Measurements from ENCODE around the gene HS6ST2. TPM values are rescaled to one million over a fixed set of nuclear protein-coding genes. Genes with fewer than 3 reads are reported as not detected.
A peak's percentile ranks its signal among the peaks of the same experiment; 100 is the strongest.

HS6ST2 gene
- total and polyA plus RNA-seq, 4 experiments from 2014 or later = not detected

DNA sequence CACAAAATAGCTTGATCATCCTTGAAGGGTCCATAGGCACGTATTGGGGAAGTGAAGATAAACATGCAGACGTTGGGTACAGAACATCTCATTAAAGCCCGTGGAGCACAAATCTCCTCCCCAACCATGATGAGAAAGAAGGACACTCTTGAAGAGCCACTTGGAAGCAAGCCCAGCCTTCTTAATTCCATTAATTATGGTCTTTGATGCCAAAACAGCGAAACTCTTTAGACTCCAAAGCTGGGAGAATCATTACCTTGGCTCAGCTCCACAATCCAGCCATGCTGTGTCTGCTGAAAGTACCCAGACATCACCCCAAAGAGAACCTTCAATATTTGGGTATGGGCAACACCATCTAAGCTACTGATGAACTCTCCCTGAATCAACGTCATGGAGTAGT is 300.6 kb downstream of the HS6ST2 start:
- no peaks in the 10 kb centered on the region for H3K36me3 ChIP-seq (ENCODE audit: insufficient read depth, low read length)
- no peak overlapping the region for H3K27ac ChIP-seq (ENCODE audit: low read depth, low read length)
- no peaks in the 10 kb centered on the region for H3K4me1 Mint-ChIP-seq
- CTCF ChIA-PET (ENCODE audit: partially characterized antibody) = no interaction called here
- POLR2A ChIA-PET (ENCODE audit: partially characterized antibody) = no interaction called here
- H3K4me1 ChIP-seq (ENCODE audit: insufficient read depth, low read length) = no peaks in the 10 kb centered on the region
- no peak overlapping the region for H3K4me3 ChIP-seq (ENCODE audit: low read length in 2 of 2)
- intact Hi-C loops (cut with micrococcal nuclease) = no loop called here
- no peak overlapping the region for H3K27ac Mint-ChIP-seq
- no peaks in the 10 kb centered on the region for H3K9me3 Mint-ChIP-seq
- H3K9me3 ChIP-seq (ENCODE audit: control insufficient read depth in 1 of 2, low read length in 2 of 2) = no peaks in the 10 kb centered on the region
- no peak for DNase-seq
- H3K4me3 Mint-ChIP-seq = no peak overlapping the region
- no peaks in the 10 kb centered on the region for H3K27me3 ChIP-seq (ENCODE audit: insufficient read depth, low read length)
- peaks cover 0 to 5% of the 10 kb centered on the region in 2 donors for H3K27me3 Mint-ChIP-seq
- no peaks in the 10 kb centered on the region for H3K36me3 Mint-ChIP-seq

DNA sequence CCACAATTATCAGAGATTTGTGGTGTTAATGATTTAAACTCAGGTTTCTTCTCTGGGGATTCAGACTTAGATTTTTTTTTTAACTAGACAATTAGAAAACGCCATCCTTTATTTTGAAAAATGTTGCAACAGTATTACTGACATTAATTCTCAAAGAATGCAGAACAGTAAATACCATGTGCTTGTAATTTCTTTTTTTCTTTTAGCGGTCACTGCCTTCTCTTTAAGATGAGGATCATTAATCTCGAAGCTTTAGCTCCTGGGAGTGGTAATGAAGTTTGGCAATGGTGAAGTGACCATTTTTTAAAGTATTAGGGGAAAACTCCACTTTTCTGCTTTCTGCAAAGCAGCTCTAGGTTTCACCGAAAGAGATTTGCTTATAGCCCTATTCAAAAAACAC is 305.6 kb downstream of the HS6ST2 start:
- Mint-ChIP-seq H3K27me3 (peaks cover 0 to 2% of the 10 kb centered on the region in 2 donors), H3K4me1 (no peaks in the 10 kb centered on the region), H3K4me3 (no peak overlapping the region), H3K9me3 (no peaks in the 10 kb centered on the region), H3K36me3 (no peaks in the 10 kb centered on the region), H3K27ac (no peak overlapping the region)
- Histone ChIP-seq H3K27ac (ENCODE audit: low read depth, low read length) (no peak overlapping the region), H3K27me3 (ENCODE audit: insufficient read depth, low read length) (no peaks in the 10 kb centered on the region), H3K9me3 (ENCODE audit: control insufficient read depth in 1 of 2, low read length in 2 of 2) (no peaks in the 10 kb centered on the region), H3K4me3 (ENCODE audit: low read length in 2 of 2) (no peak overlapping the region), H3K36me3 (ENCODE audit: insufficient read depth, low read length) (no peaks in the 10 kb centered on the region), H3K4me1 (ENCODE audit: insufficient read depth, low read length) (no peaks in the 10 kb centered on the region)
- ChIA-PET CTCF (ENCODE audit: partially characterized antibody) (no interaction called here), POLR2A (ENCODE audit: partially characterized antibody) (no interaction called here)
- no peak for DNase-seq
- intact Hi-C loops (cut with micrococcal nuclease) = no loop called here

DNA sequence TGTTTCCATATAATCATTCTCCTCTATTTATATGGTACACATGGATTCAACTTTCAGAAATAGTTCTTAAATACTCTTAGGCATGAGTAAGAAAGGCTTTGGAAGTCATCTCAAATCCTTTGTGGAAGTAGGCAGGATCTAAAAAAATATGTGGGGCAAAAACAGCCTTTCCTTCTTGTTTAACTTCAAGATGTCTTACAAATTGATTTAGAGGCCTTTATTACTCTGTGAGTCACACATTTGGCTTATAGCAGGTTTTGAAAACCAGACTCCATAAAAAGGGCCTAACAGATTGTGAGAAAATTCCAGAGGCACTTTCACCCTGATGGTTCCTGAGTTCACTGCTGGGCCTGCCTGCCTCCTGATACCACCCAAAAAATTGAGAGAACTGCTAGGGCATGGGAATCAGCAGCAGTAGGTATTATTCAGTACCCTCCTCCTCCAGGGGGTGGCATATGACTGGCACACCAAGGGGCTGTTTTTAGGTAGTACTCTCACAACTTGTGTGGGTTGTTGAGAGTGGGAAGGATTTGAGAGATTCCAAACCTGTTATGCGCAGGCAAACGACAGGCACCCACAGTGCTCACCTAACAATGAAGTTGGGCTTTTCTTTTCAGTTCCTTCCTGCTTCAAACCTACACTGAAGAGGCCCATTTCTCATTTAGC is 306.9 kb downstream of the HS6ST2 start:
- POLR2A ChIA-PET (ENCODE audit: partially characterized antibody) = no interaction called here

DNA sequence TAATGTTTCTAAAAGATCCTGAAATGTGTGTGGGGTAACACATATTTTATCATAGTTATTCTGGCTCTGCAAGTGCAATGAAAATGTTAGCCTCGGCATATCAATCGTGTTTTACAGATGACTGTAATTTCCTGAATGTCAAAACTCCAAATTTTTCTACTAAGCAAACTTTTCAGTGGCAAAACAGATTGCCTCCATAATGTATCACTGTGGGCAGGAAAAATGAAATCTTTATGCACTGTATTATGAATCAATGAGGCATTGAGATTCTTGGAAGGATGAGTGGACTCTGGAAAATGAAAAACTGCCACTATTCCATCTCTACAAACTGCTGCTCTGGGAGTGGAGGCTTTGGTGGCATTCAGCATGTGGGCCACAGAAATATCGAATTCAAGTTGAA is 309.5 kb downstream of the HS6ST2 start:
- ChIA-PET CTCF (ENCODE audit: partially characterized antibody) (no interaction called here), POLR2A (ENCODE audit: partially characterized antibody) (interaction anchor here (0.7 kb wide), 1 partner anchor 625 kb away, joined by 4 read pairs; no protein-coding TSS in a partner anchor)
- intact Hi-C loops (cut with micrococcal nuclease) = no loop called here
- no peaks in the 10 kb centered on the region for H3K4me1 Mint-ChIP-seq
- H3K27me3 ChIP-seq (ENCODE audit: insufficient read depth, low read length) = no peaks in the 10 kb centered on the region
- H3K27ac Mint-ChIP-seq = no peak overlapping the region
- no peaks in the 10 kb centered on the region for H3K9me3 Mint-ChIP-seq
- H3K9me3 ChIP-seq (ENCODE audit: control insufficient read depth in 1 of 2, low read length in 2 of 2) = no peaks in the 10 kb centered on the region
- no peak overlapping the region for H3K27ac ChIP-seq (ENCODE audit: low read depth, low read length)
- no peaks in the 10 kb centered on the region for H3K36me3 Mint-ChIP-seq
- no peak overlapping the region for H3K4me3 Mint-ChIP-seq
- DNase-seq = no peak
- H3K27me3 Mint-ChIP-seq = peaks cover 0 to 2% of the 10 kb centered on the region in 2 donors
- H3K4me3 ChIP-seq (ENCODE audit: low read length in 2 of 2) = no peak overlapping the region
- H3K4me1 ChIP-seq (ENCODE audit: insufficient read depth, low read length) = no peaks in the 10 kb centered on the region
- H3K36me3 ChIP-seq (ENCODE audit: insufficient read depth, low read length) = no peaks in the 10 kb centered on the region

More for the DNA sequence above, 306.9 kb downstream of the HS6ST2 start:
- H3K27me3 Mint-ChIP-seq = peaks cover 0 to 2% of the 10 kb centered on the region in 2 donors
- no peak overlapping the region for H3K4me3 ChIP-seq (ENCODE audit: low read length in 2 of 2)
- no peaks in the 10 kb centered on the region for H3K9me3 ChIP-seq (ENCODE audit: control insufficient read depth in 1 of 2, low read length in 2 of 2)
- CTCF ChIA-PET (ENCODE audit: partially characterized antibody) = no interaction called here
- no peaks in the 10 kb centered on the region for H3K27me3 ChIP-seq (ENCODE audit: insufficient read depth, low read length)
- no peak for DNase-seq
- no peak overlapping the region for H3K27ac ChIP-seq (ENCODE audit: low read depth, low read length)
- H3K36me3 ChIP-seq (ENCODE audit: insufficient read depth, low read length) = no peaks in the 10 kb centered on the region
- intact Hi-C loops (cut with micrococcal nuclease) = no loop called here
- no peaks in the 10 kb centered on the region for H3K36me3 Mint-ChIP-seq
- no peak overlapping the region for H3K4me3 Mint-ChIP-seq
- H3K4me1 Mint-ChIP-seq = no peaks in the 10 kb centered on the region
- no peaks in the 10 kb centered on the region for H3K9me3 Mint-ChIP-seq
- no peak overlapping the region for H3K27ac Mint-ChIP-seq
- H3K4me1 ChIP-seq (ENCODE audit: insufficient read depth, low read length) = no peaks in the 10 kb centered on the region

DNA sequence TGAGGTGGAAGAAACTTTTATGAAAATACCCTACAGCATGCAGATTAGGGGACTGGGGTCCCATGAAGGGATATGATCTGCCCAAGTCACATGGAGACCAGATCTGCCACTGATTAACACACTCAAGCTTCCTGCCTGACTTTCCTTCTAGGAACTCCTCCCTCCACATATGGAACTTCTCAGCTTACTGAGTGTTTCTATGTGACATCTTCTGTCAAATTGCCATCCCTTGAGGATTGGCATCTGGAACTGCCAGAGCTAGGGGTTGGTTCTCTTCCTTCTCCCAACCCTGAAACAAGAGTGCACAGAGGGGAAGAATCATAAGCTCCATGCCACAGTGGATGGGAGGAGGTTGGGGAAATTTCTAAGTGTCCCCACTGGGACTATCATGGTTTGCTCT is 319.0 kb downstream of the HS6ST2 start:
- Mint-ChIP-seq H3K4me1 (no peaks in the 10 kb centered on the region), H3K36me3 (no peaks in the 10 kb centered on the region), H3K27me3 (peaks cover 0 to 2% of the 10 kb centered on the region in 2 donors), H3K27ac (peak overlapping the region in 1 of 7 donors; percentile 37), H3K9me3 (no peaks in the 10 kb centered on the region), H3K4me3 (no peak overlapping the region)
- Histone ChIP-seq H3K4me1 (ENCODE audit: insufficient read depth, low read length) (no peaks in the 10 kb centered on the region), H3K4me3 (ENCODE audit: low read length in 2 of 2) (no peak overlapping the region), H3K27ac (ENCODE audit: low read depth, low read length) (no peak overlapping the region), H3K36me3 (ENCODE audit: insufficient read depth, low read length) (no peaks in the 10 kb centered on the region), H3K9me3 (ENCODE audit: control insufficient read depth in 1 of 2, low read length in 2 of 2) (no peaks in the 10 kb centered on the region), H3K27me3 (ENCODE audit: insufficient read depth, low read length) (no peaks in the 10 kb centered on the region)
- intact Hi-C loops (cut with micrococcal nuclease) = no loop called here
- POLR2A ChIA-PET (ENCODE audit: partially characterized antibody) = no interaction called here
- CTCF ChIA-PET (ENCODE audit: partially characterized antibody) = no interaction called here
- no peak for DNase-seq

DNA sequence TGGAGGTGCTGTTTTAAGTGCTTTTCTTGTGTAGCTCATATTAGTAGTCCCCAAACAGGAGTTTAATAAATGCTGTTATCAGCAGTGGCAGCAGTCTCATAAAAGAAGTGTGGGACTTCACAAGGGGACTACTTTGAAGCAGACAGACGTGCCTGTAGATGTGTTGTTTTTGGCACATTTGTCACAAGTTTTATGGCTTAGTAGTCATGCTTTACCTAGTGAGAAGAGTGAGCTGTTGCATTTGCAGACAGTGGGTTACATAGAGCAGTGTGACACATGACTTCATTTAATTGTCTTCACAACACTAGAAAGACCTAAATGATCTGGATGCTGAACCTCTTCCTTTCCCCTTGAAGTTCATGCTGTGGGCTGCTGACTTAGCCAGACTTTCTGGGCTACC is 320.1 kb downstream of the HS6ST2 start:
- no peaks in the 10 kb centered on the region for H3K27me3 ChIP-seq (ENCODE audit: insufficient read depth, low read length)
- H3K4me1 ChIP-seq (ENCODE audit: insufficient read depth, low read length) = no peaks in the 10 kb centered on the region
- POLR2A ChIA-PET (ENCODE audit: partially characterized antibody) = no interaction called here
- H3K4me3 Mint-ChIP-seq = no peak overlapping the region
- H3K9me3 ChIP-seq (ENCODE audit: control insufficient read depth in 1 of 2, low read length in 2 of 2) = no peaks in the 10 kb centered on the region
- no peaks in the 10 kb centered on the region for H3K9me3 Mint-ChIP-seq
- H3K27ac Mint-ChIP-seq = no peak overlapping the region
- no peaks in the 10 kb centered on the region for H3K36me3 ChIP-seq (ENCODE audit: insufficient read depth, low read length)
- no peaks in the 10 kb centered on the region for H3K36me3 Mint-ChIP-seq
- CTCF ChIA-PET (ENCODE audit: partially characterized antibody) = interaction anchor here (1.1 kb wide), 1 partner anchor 546 kb away, joined by 3 read pairs; no protein-coding TSS in a partner anchor
- H3K4me1 Mint-ChIP-seq = no peaks in the 10 kb centered on the region
- H3K27ac ChIP-seq (ENCODE audit: low read depth, low read length) = no peak overlapping the region
- no peak for DNase-seq
- H3K4me3 ChIP-seq (ENCODE audit: low read length in 2 of 2) = no peak overlapping the region
- intact Hi-C loops (cut with micrococcal nuclease) = no loop called here
- peaks cover 0 to 2% of the 10 kb centered on the region in 2 donors for H3K27me3 Mint-ChIP-seq

DNA sequence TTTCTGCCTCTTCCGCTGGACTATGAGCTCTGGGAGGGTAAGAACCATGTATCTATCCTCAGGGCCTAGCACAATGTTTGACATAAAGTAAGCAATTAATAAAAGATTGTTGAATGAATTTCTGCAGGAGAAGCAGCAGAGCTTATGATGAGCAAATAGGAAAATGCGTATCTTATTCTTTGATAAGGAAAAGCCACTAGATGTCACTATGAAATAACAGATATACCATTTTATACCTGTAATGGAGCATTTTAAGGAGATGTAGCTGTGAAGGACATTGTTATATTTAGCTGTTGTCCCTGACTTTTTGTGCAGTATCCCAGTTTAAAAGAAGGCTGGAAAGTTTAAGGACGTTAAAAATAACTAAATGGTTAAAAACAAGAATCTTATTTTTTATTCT is 322.3 kb downstream of the HS6ST2 start:
- DNase-seq = no peak
- H3K4me1 Mint-ChIP-seq = peaks cover 0 to 2% (median 0%) of the 10 kb centered on the region in 4 donors
- intact Hi-C loops (cut with micrococcal nuclease) = no loop called here

More for the DNA sequence above, 322.3 kb downstream of the HS6ST2 start:
- H3K27me3 Mint-ChIP-seq = peaks cover 0 to 2% of the 10 kb centered on the region in 2 donors
- CTCF ChIA-PET (ENCODE audit: partially characterized antibody) = interaction anchor here (0.8 to 1.5 kb wide), 2 partner anchors 343 to 794 kb away, joined by 3 to 4 read pairs; no protein-coding TSS in a partner anchor
- H3K36me3 ChIP-seq (ENCODE audit: insufficient read depth, low read length) = no peaks in the 10 kb centered on the region
- no peaks in the 10 kb centered on the region for H3K4me1 ChIP-seq (ENCODE audit: insufficient read depth, low read length)
- H3K9me3 Mint-ChIP-seq = no peaks in the 10 kb centered on the region
- H3K36me3 Mint-ChIP-seq = no peaks in the 10 kb centered on the region
- no peak overlapping the region for H3K4me3 ChIP-seq (ENCODE audit: low read length in 2 of 2)
- H3K27ac ChIP-seq (ENCODE audit: low read depth, low read length) = no peak overlapping the region
- H3K27ac Mint-ChIP-seq = no peak overlapping the region
- no peaks in the 10 kb centered on the region for H3K9me3 ChIP-seq (ENCODE audit: control insufficient read depth in 1 of 2, low read length in 2 of 2)
- H3K4me3 Mint-ChIP-seq = no peak overlapping the region
- H3K27me3 ChIP-seq (ENCODE audit: insufficient read depth, low read length) = no peaks in the 10 kb centered on the region
- POLR2A ChIA-PET (ENCODE audit: partially characterized antibody) = no interaction called here

Measured in CD4-positive, alpha-beta memory T cell (primary cell).